ENCODE measurements around the gene CNTFR. TPM values are rescaled to one million over a fixed set of nuclear protein-coding genes. Genes with fewer than 3 reads are reported as not detected.

The CNTFR gene
- total and polyA plus RNA-seq, 2 experiments from 2014 or later = not detected

DNA sequence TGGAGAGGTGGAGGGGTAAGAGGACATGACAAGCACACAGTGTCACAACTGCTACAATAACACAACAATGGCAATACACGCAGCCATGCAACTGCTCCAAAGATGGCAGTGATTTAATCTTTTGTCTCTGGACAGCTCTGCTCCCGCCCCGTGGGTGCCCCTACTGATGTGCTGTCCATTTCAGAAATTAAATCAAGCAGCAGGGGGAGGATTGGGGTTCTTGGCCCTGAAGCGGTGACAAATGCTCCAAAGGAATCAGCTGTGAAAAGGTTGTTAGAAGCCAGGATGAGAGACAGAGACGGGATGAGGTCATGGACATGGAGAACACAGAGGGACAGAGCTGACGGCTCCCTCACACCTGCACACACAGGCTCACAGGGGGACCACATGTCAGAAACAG is 22.6 kb downstream of the CNTFR start:
- Histone ChIP-seq H3K4me3 (no peak overlapping the region), H3K27me3 (replicated peaks; ENCODE audit: insufficient read depth) (peaks cover 17% of the 10 kb centered on the region), H4K20me1 (ENCODE audit: insufficient read depth) (no peaks in the 10 kb centered on the region), H3K4me2 (ENCODE audit: unreplicated experiment) (no peak overlapping the region), H3F3A (ENCODE audit: insufficient read depth) (no peaks in the 10 kb centered on the region), H3K36me3 (ENCODE audit: low read depth) (no peaks in the 10 kb centered on the region), H3K4me1 (ENCODE audit: insufficient read depth) (no peaks in the 10 kb centered on the region), H3K27ac (no peak overlapping the region), H3K9me3 (ENCODE audit: low read depth) (no peaks in the 10 kb centered on the region), H2AFZ (no peak overlapping the region), H3K9ac (no peak overlapping the region), H3K79me2 (ENCODE audit: insufficient read depth) (no peaks in the 10 kb centered on the region), H3K9me2 (ENCODE audit: insufficient read depth) (no peaks in the 10 kb centered on the region)
- in situ Hi-C loops (cut with MboI) = no loop called here
- DNase-seq = no peak
- TF ChIP-seq EZH2phosphoT487 (IDR thresholded peaks at IDR 0.05; ENCODE audit: insufficient read depth, low read depth) (no peak), EZH2 (IDR thresholded peaks at IDR 0.05; ENCODE audit: insufficient read depth, poor library complexity, severe bottlenecking) (no peak)
- WGBS, 2 experiments (ENCODE audit: low coverage in 1 of 2, low lambda C conversion rate in 2 of 2, missing lambda C conversion rate in 2 of 2) = 60 to 62% methylated on average over 6 of the region's 6 CpGs

DNA sequence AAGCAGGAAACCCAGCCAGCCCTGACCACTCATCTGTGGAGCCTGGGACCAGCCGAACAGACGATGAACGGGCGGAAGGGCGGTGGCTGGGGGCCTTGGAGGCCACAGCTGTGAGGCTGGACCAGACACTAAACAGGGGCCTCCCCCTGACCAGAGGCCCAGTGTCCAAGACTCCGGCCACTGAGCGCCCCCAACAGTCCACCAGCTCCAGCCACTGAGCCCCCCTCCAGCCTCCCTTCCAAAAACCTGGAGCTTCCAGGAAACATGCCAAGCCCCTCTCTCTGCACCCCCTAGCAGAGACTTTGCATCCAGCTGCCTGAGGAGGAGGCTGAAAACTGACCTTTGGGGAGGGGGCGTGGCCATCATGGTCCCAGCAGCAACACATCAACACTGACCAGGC is 23.2 kb downstream of the CNTFR start:
- Histone ChIP-seq H3K79me2 (ENCODE audit: insufficient read depth) (no peaks in the 10 kb centered on the region), H3K27ac (no peak overlapping the region), H3K27me3 (replicated peaks; ENCODE audit: insufficient read depth) (peaks cover 17% of the 10 kb centered on the region), H3K9me2 (ENCODE audit: insufficient read depth) (no peaks in the 10 kb centered on the region), H3K9me3 (ENCODE audit: low read depth) (no peaks in the 10 kb centered on the region), H3K4me1 (ENCODE audit: insufficient read depth) (no peaks in the 10 kb centered on the region), H4K20me1 (ENCODE audit: insufficient read depth) (no peaks in the 10 kb centered on the region), H3K9ac (no peak overlapping the region), H3K36me3 (ENCODE audit: low read depth) (no peaks in the 10 kb centered on the region), H3F3A (ENCODE audit: insufficient read depth) (no peaks in the 10 kb centered on the region), H3K4me2 (ENCODE audit: unreplicated experiment) (no peak overlapping the region), H3K4me3 (no peak overlapping the region), H2AFZ (no peak overlapping the region)
- no peak for DNase-seq
- WGBS, 2 experiments (ENCODE audit: low coverage in 1 of 2, low lambda C conversion rate in 2 of 2, missing lambda C conversion rate in 2 of 2) = 82 to 88% methylated on average over 8 of the region's 8 CpGs
- TF ChIP-seq EZH2phosphoT487 (IDR thresholded peaks at IDR 0.05; ENCODE audit: insufficient read depth, low read depth) (no peak), EZH2 (IDR thresholded peaks at IDR 0.05; ENCODE audit: insufficient read depth, poor library complexity, severe bottlenecking) (no peak)
- in situ Hi-C loops (cut with MboI) = no loop called here

DNA sequence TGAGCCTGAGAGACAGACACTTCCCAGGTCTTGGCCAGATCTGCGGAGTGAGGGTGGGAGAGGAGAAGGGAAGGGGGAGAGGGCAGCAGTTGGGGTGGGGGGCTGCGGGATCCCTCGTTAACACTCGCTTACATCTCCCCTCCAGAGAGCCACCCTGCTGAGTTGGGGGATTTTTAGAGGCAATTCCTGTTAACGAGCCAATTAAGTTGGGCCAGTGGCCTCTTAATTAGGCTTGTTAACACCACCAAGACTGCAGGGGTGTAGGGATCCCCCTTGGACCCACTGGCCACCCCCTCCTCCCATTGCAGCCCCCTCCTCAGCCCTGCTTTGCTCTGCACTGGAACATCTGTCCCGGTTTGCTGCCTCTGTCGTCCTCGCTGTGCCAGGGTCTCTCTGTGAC is 23.7 kb downstream of the CNTFR start:
- Histone ChIP-seq H3K9ac (no peak overlapping the region), H3K27ac (no peak overlapping the region), H3K36me3 (ENCODE audit: low read depth) (no peaks in the 10 kb centered on the region), H3K9me2 (ENCODE audit: insufficient read depth) (no peaks in the 10 kb centered on the region), H3K4me2 (ENCODE audit: unreplicated experiment) (no peak overlapping the region), H4K20me1 (ENCODE audit: insufficient read depth) (no peaks in the 10 kb centered on the region), H3K79me2 (ENCODE audit: insufficient read depth) (no peaks in the 10 kb centered on the region), H3K9me3 (ENCODE audit: low read depth) (no peaks in the 10 kb centered on the region), H2AFZ (no peak overlapping the region), H3F3A (ENCODE audit: insufficient read depth) (no peaks in the 10 kb centered on the region), H3K4me1 (ENCODE audit: insufficient read depth) (no peaks in the 10 kb centered on the region), H3K27me3 (replicated peaks; ENCODE audit: insufficient read depth) (peaks cover 17% of the 10 kb centered on the region), H3K4me3 (no peak overlapping the region)
- no peak for DNase-seq
- TF ChIP-seq EZH2 (IDR thresholded peaks at IDR 0.05; ENCODE audit: insufficient read depth, poor library complexity, severe bottlenecking) (no peak), EZH2phosphoT487 (IDR thresholded peaks at IDR 0.05; ENCODE audit: insufficient read depth, low read depth) (no peak)
- 75 to 78% methylated on average over 4 to 8 of the region's 8 CpGs for WGBS, 2 experiments (ENCODE audit: low coverage in 1 of 2, low lambda C conversion rate in 2 of 2, missing lambda C conversion rate in 2 of 2)
- in situ Hi-C loops (cut with MboI) = no loop called here

DNA sequence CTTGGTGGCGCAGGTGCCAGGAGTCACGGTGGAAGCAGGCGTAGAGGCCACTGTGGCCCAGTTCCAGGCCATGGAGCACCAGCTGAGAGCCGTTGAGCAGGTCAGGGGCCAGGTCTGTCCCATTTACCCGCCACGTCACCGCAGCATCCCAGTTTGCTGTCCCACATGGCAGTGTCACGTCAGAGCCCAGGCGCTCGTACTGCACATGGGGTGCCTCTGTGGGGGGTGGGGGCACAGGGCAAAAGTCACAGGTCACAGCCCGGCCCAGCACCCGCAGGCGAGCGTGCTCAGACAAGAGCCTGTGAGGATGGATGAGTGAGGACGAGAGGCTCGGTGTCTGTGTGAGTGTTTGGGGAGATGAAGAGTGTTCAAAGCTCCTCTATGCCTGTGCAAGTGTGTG is 24.9 kb downstream of the CNTFR start:
- H3K4me3 ChIP-seq = no peak overlapping the region
- in situ Hi-C loops (cut with MboI) = no loop called here
- H3K9ac ChIP-seq = no peak overlapping the region
- H3F3A ChIP-seq (ENCODE audit: insufficient read depth) = no peaks in the 10 kb centered on the region
- WGBS, 2 experiments (ENCODE audit: low coverage in 1 of 2, low lambda C conversion rate in 2 of 2, missing lambda C conversion rate in 2 of 2) = 84 to 90% methylated on average over 16 of the region's 16 CpGs
- H3K4me2 ChIP-seq (ENCODE audit: unreplicated experiment) = no peak overlapping the region
- no peak for TF ChIP-seq EZH2phosphoT487 (IDR thresholded peaks at IDR 0.05; ENCODE audit: insufficient read depth, low read depth)
- no peak for TF ChIP-seq EZH2 (IDR thresholded peaks at IDR 0.05; ENCODE audit: insufficient read depth, poor library complexity, severe bottlenecking)
- no peaks in the 10 kb centered on the region for H3K4me1 ChIP-seq (ENCODE audit: insufficient read depth)
- no peaks in the 10 kb centered on the region for H4K20me1 ChIP-seq (ENCODE audit: insufficient read depth)
- H3K9me2 ChIP-seq (ENCODE audit: insufficient read depth) = no peaks in the 10 kb centered on the region
- H3K79me2 ChIP-seq (ENCODE audit: insufficient read depth) = no peaks in the 10 kb centered on the region
- no peaks in the 10 kb centered on the region for H3K36me3 ChIP-seq (ENCODE audit: low read depth)
- no peak overlapping the region for H3K27ac ChIP-seq
- H3K27me3 ChIP-seq (replicated peaks; ENCODE audit: insufficient read depth) = peaks cover 10% of the 10 kb centered on the region
- H2AFZ ChIP-seq = no peak overlapping the region
- DNase-seq = no peak
- H3K9me3 ChIP-seq (ENCODE audit: low read depth) = no peaks in the 10 kb centered on the region

DNA sequence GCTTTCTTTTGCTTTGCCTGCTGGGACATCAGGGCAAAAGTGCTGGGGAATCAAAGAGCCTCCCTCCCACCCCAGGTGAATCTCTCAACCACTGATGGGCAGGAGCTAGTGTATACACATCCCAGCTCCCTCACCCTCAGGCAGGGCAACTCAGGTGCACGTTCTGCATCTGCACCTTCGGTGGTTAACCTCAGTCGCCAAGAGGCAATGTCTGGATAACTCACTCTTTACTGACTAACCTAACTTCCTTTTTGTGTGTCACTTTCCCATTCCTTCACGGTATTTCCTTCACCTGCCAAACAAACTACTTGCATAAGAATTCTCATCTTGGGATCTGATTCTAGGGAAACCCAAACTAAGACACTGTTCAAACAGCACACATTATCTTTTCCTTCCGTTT is 26.3 kb downstream of the CNTFR start:
- in situ Hi-C loops (cut with MboI) = no loop called here
- no peaks in the 10 kb centered on the region for H3K79me2 ChIP-seq (ENCODE audit: insufficient read depth)
- no peak overlapping the region for H2AFZ ChIP-seq
- no peaks in the 10 kb centered on the region for H3K36me3 ChIP-seq (ENCODE audit: low read depth)
- WGBS, 2 experiments (ENCODE audit: low coverage in 1 of 2, low lambda C conversion rate in 2 of 2, missing lambda C conversion rate in 2 of 2) = 75 to 76% methylated on average over 5 of the region's 5 CpGs
- no peaks in the 10 kb centered on the region for H3K4me1 ChIP-seq (ENCODE audit: insufficient read depth)
- no peaks in the 10 kb centered on the region for H3K9me2 ChIP-seq (ENCODE audit: insufficient read depth)
- no peaks in the 10 kb centered on the region for H4K20me1 ChIP-seq (ENCODE audit: insufficient read depth)
- no peak overlapping the region for H3K27ac ChIP-seq
- peaks cover 10% of the 10 kb centered on the region; the same call in 1 of the 2 replicates for H3K27me3 ChIP-seq (replicated peaks; ENCODE audit: insufficient read depth)
- TF ChIP-seq EZH2 (IDR thresholded peaks at IDR 0.05; ENCODE audit: insufficient read depth, poor library complexity, severe bottlenecking) (no peak), EZH2phosphoT487 (IDR thresholded peaks at IDR 0.05; ENCODE audit: insufficient read depth, low read depth) (no peak)
- no peaks in the 10 kb centered on the region for H3K9me3 ChIP-seq (ENCODE audit: low read depth)
- H3K4me2 ChIP-seq (ENCODE audit: unreplicated experiment) = no peak overlapping the region
- DNase-seq = no peak
- H3K9ac ChIP-seq = no peak overlapping the region
- H3F3A ChIP-seq (ENCODE audit: insufficient read depth) = no peaks in the 10 kb centered on the region
- no peak overlapping the region for H3K4me3 ChIP-seq
